AG04450 (cell line): ENCODE results near the gene KCNQ5. TPM values are rescaled to one million over a fixed set of nuclear protein-coding genes. Genes with fewer than 3 reads are reported as not detected.

Experiments used
- CTCF ChIA-PET: fragments of 300-600, 350-600 bp; formaldehyde crosslinking; extraction: SDS; loops from one replicate; lab custom pipeline; 2022; ENCODE audit warnings: antibody characterized with exemption, inconsistent platforms; lab: Charles Lee
- POLR2A ChIA-PET: fragments of 350-600 bp; formaldehyde crosslinking; extraction: SDS; loops from one replicate; lab custom pipeline; 2021; ENCODE audit warnings: antibody characterized with exemption, inconsistent platforms; lab: Yijun Ruan, JAX
- DNase-seq: peaks from one replicate; pipeline ENCODE4 v3.0.0-alpha.2; 2011; ENCODE audit warnings: low read depth, low spot score
- H3K27ac ChIP-seq: one replicate; pipeline ENCODE4 v1.5.1; 2012; ENCODE audit warnings: low read depth, low read length, control low read depth
- H3K27me3 ChIP-seq: one replicate; pipeline ENCODE4 v1.6.0; 2012; ENCODE audit warnings: low read length; ENCODE audit not compliant: control insufficient read depth, insufficient read depth
- H3K4me3 ChIP-seq: 2 replicates; pipeline ENCODE4 v1.5.1; 2011; ENCODE audit warnings: mild to moderate bottlenecking, low read depth, low read length, control low read depth
- H3K9me3 ChIP-seq: 2 replicates; pipeline ENCODE4 v1.5.1; 2012; ENCODE audit warnings: low read length; ENCODE audit not compliant: control insufficient read depth, insufficient read depth
- CTCF ChIP-seq: IDR thresholded peaks from 2 replicates; pipeline ENCODE4 v1.5.1; 2011; ENCODE audit warnings: low read depth, low read length, control low read depth, inconsistent platforms
- polyA plus RNA-seq: library from polyadenylated mRNA; depleted of rRNA; stranded (reverse); fragments of >200 nt; gene quantifications from 2 replicates; pipeline ENCODE4 v1.2.3, GENCODE V29; 2011

Gene KCNQ5
- polyA plus RNA-seq, 1 experiment = 0.52 TPM

GRCh38 chr6:73043446-73043845 is 421.6 kb downstream of the KCNQ5 start:
- no peak for TF ChIP-seq CTCF
- CTCF ChIA-PET = no interaction called here
- H3K27me3 ChIP-seq = no peaks in the 10 kb centered on the region
- no peak overlapping the region for H3K27ac ChIP-seq
- POLR2A ChIA-PET = no interaction called here
- no peaks in the 10 kb centered on the region for H3K9me3 ChIP-seq
- DNase-seq = no peak
- H3K4me3 ChIP-seq = no peak overlapping the region

GRCh38 chr6:73045609-73046008 is 423.7 kb downstream of the KCNQ5 start:
- Histone ChIP-seq H3K27ac (no peak overlapping the region), H3K4me3 (no peak overlapping the region), H3K27me3 (no peaks in the 10 kb centered on the region), H3K9me3 (no peaks in the 10 kb centered on the region)
- no peak for TF ChIP-seq CTCF
- DNase-seq = no peak
- CTCF ChIA-PET = no interaction called here
- POLR2A ChIA-PET = no interaction called here

- Histone ChIP-seq H3K27me3 (no peaks in the 10 kb centered on the region), H3K9me3 (no peaks in the 10 kb centered on the region), H3K4me3 (no peak overlapping the region), H3K27ac (no peak overlapping the region)
- DNase-seq = no peak
- ChIA-PET POLR2A (no interaction called here), CTCF (no interaction called here)
- no peak for TF ChIP-seq CTCF
Observed at GRCh38 chr6:73047801-73048200, 425.9 kb downstream of the KCNQ5 start.

- no peak overlapping the region for H3K4me3 ChIP-seq
- H3K27ac ChIP-seq = no peak overlapping the region
- TF ChIP-seq CTCF = no peak
- H3K27me3 ChIP-seq = no peaks in the 10 kb centered on the region
- DNase-seq = no peak
- POLR2A ChIA-PET = no interaction called here
- CTCF ChIA-PET = no interaction called here
- H3K9me3 ChIP-seq = no peaks in the 10 kb centered on the region
Observed at GRCh38 chr6:73049971-73050594, 428.2 kb downstream of the KCNQ5 start.

- H3K27me3 ChIP-seq = no peaks in the 10 kb centered on the region
- TF ChIP-seq CTCF = no peak
- no peak overlapping the region for H3K27ac ChIP-seq
- ChIA-PET POLR2A (no interaction called here), CTCF (no interaction called here)
- H3K9me3 ChIP-seq = no peaks in the 10 kb centered on the region
- H3K4me3 ChIP-seq = no peak overlapping the region
- DNase-seq = no peak
Observed at GRCh38 chr6:73050706-73051105, 428.8 kb downstream of the KCNQ5 start.
